OCI-LY7 (cell line): ENCODE measurements around the gene EYS. TPM values are rescaled to one million over a fixed set of nuclear protein-coding genes. Genes with fewer than 3 reads are reported as not detected.
"Not testable (repeated sequence)": the region's sequence is repeated elsewhere in the genome, so short reads cannot be mapped to it uniquely, and the experiment has no call there.

Source experiments
- BruUV-seq: library from RNA; stranded (reverse); fragments of 400-500 nt; replicated peaks from 2 replicates; lab custom pipeline; 2021; lab: Mats Ljungman, UMichigan
- CTCF ChIA-PET: fragments of 300-600 bp; sonication (Branson Sonifier 250); formaldehyde crosslinking; loops from one replicate; lab custom pipeline; 2022; ENCODE audit warnings: antibody characterized with exemption; ENCODE audit not compliant: unreplicated experiment; lab: Charles Lee
- POLR2A ChIA-PET: fragments of 300-600 bp; sonication (Branson Sonifier 250); formaldehyde crosslinking; loops from one replicate; lab custom pipeline; 2022; ENCODE audit warnings: antibody characterized with exemption; lab: Charles Lee
- DNase-seq: peaks from one replicate; pipeline ENCODE4 v3.0.0-alpha.2; 2015; ENCODE audit warnings: low spot score
- H2AFZ ChIP-seq: fragments of 200-600 bp; sonication (generic), shearing (Covaris generic); 2 replicates; pipeline ENCODE4 v1.6.1; 2014; ENCODE audit warnings: mild to moderate bottlenecking, antibody characterized with exemption, low read length, moderate library complexity
- H3K27ac ChIP-seq: fragments of 200-600 bp; sonication (generic); 2 replicates; pipeline ENCODE4 v1.5.1; 2014; ENCODE audit warnings: mixed run types, low read depth, mild to moderate bottlenecking, moderate library complexity, low read length, inconsistent platforms; ENCODE audit not compliant: poor library complexity, severe bottlenecking
- H3K36me3 ChIP-seq: fragments of 200-600 bp; sonication (generic); 2 replicates; pipeline ENCODE4 v1.6.1; 2014; ENCODE audit warnings: mild to moderate bottlenecking, antibody characterized with exemption, low read length, moderate library complexity, mixed read lengths; ENCODE audit not compliant: insufficient read depth
- H3K4me1 ChIP-seq: fragments of 200-600 bp; sonication (generic); 2 replicates; pipeline ENCODE4 v1.5.1; 2014; ENCODE audit warnings: mild to moderate bottlenecking, low read length; ENCODE audit not compliant: insufficient read depth, poor library complexity, severe bottlenecking
- H3K4me2 ChIP-seq: fragments of 200-600 bp; sonication (generic); 2 replicates; pipeline ENCODE4 v1.6.1; 2014; ENCODE audit warnings: mild to moderate bottlenecking, low read length
- H3K4me3 ChIP-seq: fragments of 200-600 bp; sonication (generic); 2 replicates; pipeline ENCODE4 v1.5.1; 2014; ENCODE audit warnings: mild to moderate bottlenecking, low read depth, low read length; ENCODE audit not compliant: poor library complexity, severe bottlenecking
- H3K79me2 ChIP-seq: fragments of 200-600 bp; sonication (generic); 2 replicates; pipeline ENCODE4 v1.6.1; 2016; ENCODE audit warnings: low read depth, mild to moderate bottlenecking, low read length, moderate library complexity, mixed read lengths; ENCODE audit not compliant: insufficient read depth
- H3K9me2 ChIP-seq: fragments of 200-600 bp; sonication (generic); 2 replicates; pipeline ENCODE4 v1.6.1; 2016; ENCODE audit warnings: mild to moderate bottlenecking, low read length, mixed read lengths; ENCODE audit not compliant: insufficient read depth
- H3K9me3 ChIP-seq: fragments of 200-600 bp; sonication (generic); 2 replicates; pipeline ENCODE4 v1.6.1; 2014; ENCODE audit warnings: mild to moderate bottlenecking, mixed run types, low read length, mixed read lengths
- H4K20me1 ChIP-seq: fragments of 200-600 bp; sonication (generic); 2 replicates; pipeline ENCODE4 v1.6.1; 2014; ENCODE audit warnings: mild to moderate bottlenecking, antibody characterized with exemption, low read length, moderate library complexity, mixed read lengths; ENCODE audit not compliant: insufficient read depth
- EZH2phosphoT487 ChIP-seq: fragments of 200-600 bp; sonication (generic); IDR thresholded peaks from 2 replicates; pipeline ENCODE4 v1.6.1; 2018; ENCODE audit warnings: low read depth, borderline replicate concordance, mild to moderate bottlenecking, mixed run types, antibody characterized with exemption, low read length, moderate library complexity, mixed read lengths
- intact Hi-C: fragments of 100-400 bp; cut with micrococcal nuclease; formaldehyde crosslinking; loops from one replicate; pipeline ENCODE4 v1.10.0; 2022; ENCODE audit not compliant: unreplicated experiment
- total RNA-seq, 2 experiments: library from RNA; depleted of rRNA in 1 of 2; stranded (reverse); fragments of >200 nt in 1 of 2; shearing (Covaris generic) in 1 of 2; gene quantifications; 2 replicates each; pipeline ENCODE4 v1.2.3, GENCODE V29; 2014 to 2022
- TF ChIP-seq, protein P1 (sequence below): fragments of 200-600 bp; sonication (generic); conservative IDR thresholded peaks from 2 replicates; pipeline ENCODE4 v1.5.1; 2014; ENCODE audit warnings: mild to moderate bottlenecking, antibody characterized with exemption, low read length, moderate library complexity, mixed read lengths

The EYS gene
- total RNA-seq, 2 experiments from 2014 or later, result not detected

DNA sequence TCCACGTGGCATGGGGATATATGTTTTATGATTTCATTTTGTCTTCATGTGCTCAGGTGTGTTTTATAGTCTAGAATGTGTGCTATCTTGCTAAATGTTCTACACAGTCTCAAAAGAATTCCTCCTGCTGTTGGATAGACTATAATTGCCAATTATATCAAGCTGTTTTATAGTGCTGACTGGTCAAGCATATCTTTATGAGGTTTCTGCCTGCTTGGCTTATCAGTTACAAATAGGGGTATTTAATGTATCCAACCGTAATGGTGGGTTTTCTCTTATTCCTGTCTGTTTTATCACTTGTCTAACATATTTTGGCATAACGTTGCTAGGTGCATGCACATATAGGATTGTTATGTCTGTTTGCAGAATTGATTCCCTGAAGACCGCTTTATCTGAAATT is 201.3 kb downstream of the EYS start:
- Histone ChIP-seq H3K36me3 (no peaks in the 10 kb centered on the region), H3K79me2 (no peaks in the 10 kb centered on the region), H3K4me1 (no peaks in the 10 kb centered on the region), H3K9me2 (no peaks in the 10 kb centered on the region), H3K27ac (no peak overlapping the region), H3K9me3 (no peaks in the 10 kb centered on the region), H2AFZ (no peak overlapping the region), H3K4me3 (no peak overlapping the region), H3K4me2 (no peak overlapping the region), H4K20me1 (no peaks in the 10 kb centered on the region)
- no TSS peak for BruUV-seq
- CTCF ChIA-PET, result no interaction called here
- no peak for DNase-seq
- TF ChIP-seq, protein P1, sequence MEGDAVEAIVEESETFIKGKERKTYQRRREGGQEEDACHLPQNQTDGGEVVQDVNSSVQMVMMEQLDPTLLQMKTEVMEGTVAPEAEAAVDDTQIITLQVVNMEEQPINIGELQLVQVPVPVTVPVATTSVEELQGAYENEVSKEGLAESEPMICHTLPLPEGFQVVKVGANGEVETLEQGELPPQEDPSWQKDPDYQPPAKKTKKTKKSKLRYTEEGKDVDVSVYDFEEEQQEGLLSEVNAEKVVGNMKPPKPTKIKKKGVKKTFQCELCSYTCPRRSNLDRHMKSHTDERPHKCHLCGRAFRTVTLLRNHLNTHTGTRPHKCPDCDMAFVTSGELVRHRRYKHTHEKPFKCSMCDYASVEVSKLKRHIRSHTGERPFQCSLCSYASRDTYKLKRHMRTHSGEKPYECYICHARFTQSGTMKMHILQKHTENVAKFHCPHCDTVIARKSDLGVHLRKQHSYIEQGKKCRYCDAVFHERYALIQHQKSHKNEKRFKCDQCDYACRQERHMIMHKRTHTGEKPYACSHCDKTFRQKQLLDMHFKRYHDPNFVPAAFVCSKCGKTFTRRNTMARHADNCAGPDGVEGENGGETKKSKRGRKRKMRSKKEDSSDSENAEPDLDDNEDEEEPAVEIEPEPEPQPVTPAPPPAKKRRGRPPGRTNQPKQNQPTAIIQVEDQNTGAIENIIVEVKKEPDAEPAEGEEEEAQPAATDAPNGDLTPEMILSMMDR, result no peak
- no peak for TF ChIP-seq EZH2phosphoT487
- POLR2A ChIA-PET, result no interaction called here
- intact Hi-C loops, result no loop called here

DNA sequence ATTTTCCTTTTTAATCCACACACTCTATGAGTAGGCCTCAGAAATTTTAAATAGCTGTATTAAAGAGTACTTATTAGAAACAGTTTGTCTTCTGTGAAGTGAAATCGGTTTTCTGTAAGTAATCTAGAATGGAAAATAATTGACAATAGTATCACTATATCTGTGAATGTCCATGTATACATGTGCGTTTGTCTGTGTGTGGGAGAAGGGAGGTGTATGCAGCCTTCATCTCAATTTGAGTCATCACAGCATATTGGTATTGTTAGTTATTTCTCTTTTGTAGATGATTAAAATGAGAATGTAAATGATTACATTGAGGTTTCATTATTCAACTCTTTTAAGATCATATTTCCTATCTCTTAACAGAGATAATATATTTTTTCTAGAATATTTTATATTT is 206.0 kb downstream of the EYS start:
- TF ChIP-seq EZH2phosphoT487, result no peak
- TF ChIP-seq, protein P1, result no peak
- BruUV-seq, result no TSS peak
- POLR2A ChIA-PET, result no interaction called here
- no peaks in the 10 kb centered on the region for H3K79me2 ChIP-seq
- H3K4me3 ChIP-seq, result no peak overlapping the region
- H3K4me2 ChIP-seq, result no peak overlapping the region
- H3K9me2 ChIP-seq, result no peaks in the 10 kb centered on the region
- 0 out of 2 replicates have a peak, but pooled peaks cover 3% of the 10 kb centered on the region for H3K9me3 ChIP-seq
- H4K20me1 ChIP-seq, result no peaks in the 10 kb centered on the region
- intact Hi-C loops, result no loop called here
- no peaks in the 10 kb centered on the region for H3K36me3 ChIP-seq
- no peak for DNase-seq
- no peaks in the 10 kb centered on the region for H3K4me1 ChIP-seq
- no peak overlapping the region for H3K27ac ChIP-seq
- CTCF ChIA-PET, result no interaction called here
- H2AFZ ChIP-seq, result no peak overlapping the region

DNA sequence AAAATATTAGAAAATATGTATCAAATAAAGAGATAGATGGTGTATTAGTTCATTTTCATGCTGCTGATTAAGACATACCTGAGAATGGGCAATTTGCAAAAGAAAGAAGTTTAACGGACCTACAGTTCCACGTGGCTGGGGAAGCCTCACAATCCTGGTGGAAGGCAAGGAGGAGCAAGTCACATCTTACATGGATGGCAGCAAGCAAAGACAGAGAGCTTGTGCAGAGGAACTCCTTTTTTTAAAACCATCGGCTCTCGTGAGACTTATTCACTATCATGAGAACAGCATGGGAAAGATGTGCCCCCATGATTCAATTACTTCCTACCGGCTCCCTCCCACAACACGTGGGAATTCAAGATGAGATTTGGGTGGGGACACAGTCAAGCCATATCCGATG is 223.4 kb downstream of the EYS start:
- intact Hi-C loops, DNase-seq, H3K4me3 ChIP-seq, H3K27ac ChIP-seq, H3K9me3 ChIP-seq, H3K4me2 ChIP-seq, H2AFZ ChIP-seq, H4K20me1 ChIP-seq, H3K36me3 ChIP-seq, CTCF ChIA-PET, POLR2A ChIA-PET, H3K4me1 ChIP-seq, BruUV-seq, H3K79me2 ChIP-seq, H3K9me2 ChIP-seq: not testable (repeated sequence)
